HG03378 (cell line): ENCODE data around the gene RBM7.
A peak's percentile ranks its signal among the peaks of the same experiment; 100 is the strongest.

Source experiments
- ATAC-seq: cut with Tn5 transposase; IDR thresholded peaks from one replicate; pipeline ENCODE4 v1.9.1; 2021; ENCODE audit warnings: mild to moderate bottlenecking, moderate library complexity; ENCODE audit not compliant: unreplicated experiment

Gene RBM7

GRCh38 chr11:114400216-114400914 is at the start of gene RBM7, which contains the start of gene C11orf71:
Gene RBM7, plus strand, starts transcription at chr11:114400666. Its CDS starts 6 bp downstream, at chr11:114400672.
Gene C11orf71, minus strand, starts transcription at chr11:114400511. Its CDS starts 180 bp downstream, at chr11:114400331.
- peak; percentile 94 for ATAC-seq

- no peak for ATAC-seq
These were observed 47.0 kb upstream of the RBM7 start for GRCh38 chr11:114353443-114353842.

- no peak for ATAC-seq
These were observed 46.4 kb upstream of the RBM7 start for GRCh38 chr11:114354076-114354475.

- no peak for ATAC-seq
These were observed 41.8 kb upstream of the RBM7 start for GRCh38 chr11:114358716-114359115.

GRCh38 chr11:114359342-114359741 is 41.1 kb upstream of the RBM7 start:
- ATAC-seq = no peak

GRCh38 chr11:114362326-114362725 is 38.1 kb upstream of the RBM7 start:
- no peak for ATAC-seq

GRCh38 chr11:114362958-114363357 is 37.5 kb upstream of the RBM7 start:
- ATAC-seq = no peak

GRCh38 chr11:114366331-114367243 is 33.9 kb upstream of the RBM7 start:
- no peak for ATAC-seq

- no peak for ATAC-seq
These were observed 33.1 kb upstream of the RBM7 start for GRCh38 chr11:114367244-114367957.

GRCh38 chr11:114368918-114369680 is 31.4 kb upstream of the RBM7 start:
- ATAC-seq = no peak

- ATAC-seq = no peak
These were observed 25.4 kb upstream of the RBM7 start for GRCh38 chr11:114375052-114375451.

- no peak for ATAC-seq
These were observed 22.7 kb upstream of the RBM7 start for GRCh38 chr11:114377612-114378267.

- ATAC-seq = no peak
These were observed 20.9 kb upstream of the RBM7 start for GRCh38 chr11:114379394-114380069.

GRCh38 chr11:114382509-114382908 is 18.0 kb upstream of the RBM7 start:
- no peak for ATAC-seq

- ATAC-seq = no peak
These were observed 16.0 kb upstream of the RBM7 start for GRCh38 chr11:114384487-114384886.

GRCh38 chr11:114386131-114386530 is 14.3 kb upstream of the RBM7 start:
- no peak for ATAC-seq

- ATAC-seq = no peak
These were observed 13.9 kb upstream of the RBM7 start for GRCh38 chr11:114386545-114386944.

- ATAC-seq = no peak
These were observed 7.5 kb upstream of the RBM7 start for GRCh38 chr11:114392735-114393667.
